ENCODE results near the gene TXNDC17.

GRCh38 chr17:6632530-6632929, 8.3 kb upstream of the TXNDC17 start:
- TF ChIP-seq CTCF (conservative IDR thresholded peaks at IDR 0.05; ENCODE audit: low read depth, low read length) (no peak), RCOR1 (IDR thresholded peaks at IDR 0.05; ENCODE audit: insufficient replicate concordance, low read length) (no peak), RAD21 (IDR thresholded peaks at IDR 0.05; ENCODE audit: low read length) (no peak), MXI1 (IDR thresholded peaks at IDR 0.05; ENCODE audit: borderline replicate concordance, low read depth, low read length) (no peak), POLR2A (IDR thresholded peaks at IDR 0.05; ENCODE audit: low read depth, low read length) (no peak), FOS (IDR thresholded peaks at IDR 0.05; ENCODE audit: low read depth, low read length) (no peak), CEBPB (IDR thresholded peaks at IDR 0.05; ENCODE audit: low read depth, low read length) (no peak), USF2 (IDR thresholded peaks at IDR 0.05; ENCODE audit: low read depth, low read length) (no peak)

Measured in IMR-90 (cell line).